PC-9 (cell line): ENCODE data around the gene PSMD2. TPM values are rescaled to one million over a fixed set of nuclear protein-coding genes. Genes with fewer than 3 reads are reported as not detected.

Source experiments
- BruUV-seq: library from RNA; stranded (reverse); fragments of 400-500 nt; replicated peaks from 2 replicates; lab custom pipeline; 2021; lab: Mats Ljungman, UMichigan
- CTCF ChIA-PET: fragments of 300-600 bp; sonication (Branson Sonifier 250); formaldehyde crosslinking; loops from one replicate; lab custom pipeline; 2022; ENCODE audit warnings: antibody characterized with exemption; lab: Charles Lee
- POLR2A ChIA-PET: fragments of 300-600 bp; sonication (Branson Sonifier 250); formaldehyde crosslinking; loops from one replicate; lab custom pipeline; 2022; ENCODE audit warnings: antibody characterized with exemption; ENCODE audit not compliant: unreplicated experiment; lab: Charles Lee
- DNase-seq, 2 experiments: peaks; one replicate each; pipeline versions ENCODE4 v3.0.0 to v3.0.0-alpha.2; 2015 to 2022; ENCODE audit warnings: mixed read lengths in 1 of 2
- H2AFZ ChIP-seq: fragments of 200-600 bp; sonication (generic); 2 replicates; pipeline ENCODE4 v1.8.1; 2017; ENCODE audit warnings: antibody characterized with exemption
- H3F3A ChIP-seq: fragments of 200-600 bp; sonication (generic); 2 replicates; pipeline ENCODE4 v1.8.1; 2017; ENCODE audit warnings: antibody characterized with exemption, mild to moderate bottlenecking, low read depth; ENCODE audit not compliant: insufficient read depth
- H3K27ac ChIP-seq: fragments of 200-600 bp; sonication (generic); 2 replicates; pipeline ENCODE4 v1.6.1; 2016; ENCODE audit warnings: mixed run types
- H3K27me3 ChIP-seq: fragments of 200-600 bp; sonication (generic); 2 replicates; pipeline ENCODE4 v1.6.1; 2016; ENCODE audit warnings: low read depth, mixed run types; ENCODE audit not compliant: insufficient read depth
- H3K36me3 ChIP-seq: fragments of 200-600 bp; sonication (generic); 2 replicates; pipeline ENCODE4 v1.6.1; 2016; ENCODE audit warnings: low read depth, mixed run types
- H3K4me1 ChIP-seq: fragments of 200-600 bp; sonication (generic); replicated peaks from 2 replicates; pipeline ENCODE4 v1.6.1; 2016; ENCODE audit warnings: mixed run types; ENCODE audit not compliant: insufficient read depth
- H3K4me2 ChIP-seq: fragments of 200-600 bp; sonication (generic); 2 replicates; pipeline ENCODE4 v1.6.1; 2017; ENCODE audit warnings: mixed run types
- H3K4me3 ChIP-seq: fragments of 200-600 bp; sonication (generic); 2 replicates; pipeline ENCODE4 v1.6.1; 2016; ENCODE audit warnings: mixed run types
- H3K79me2 ChIP-seq: fragments of 200-600 bp; sonication (generic); 2 replicates; pipeline ENCODE4 v1.6.1; 2017; ENCODE audit warnings: low read depth, mixed run types
- H3K9me2 ChIP-seq: fragments of 200-600 bp; sonication (generic); 2 replicates; pipeline ENCODE4 v1.8.1; 2017; ENCODE audit warnings: mild to moderate bottlenecking; ENCODE audit not compliant: insufficient read depth
- H3K9me3 ChIP-seq: fragments of 200-600 bp; sonication (generic); 2 replicates; pipeline ENCODE4 v1.8.1; 2016; ENCODE audit warnings: low read depth; ENCODE audit not compliant: insufficient read depth
- H4K20me1 ChIP-seq: fragments of 200-600 bp; sonication (generic); 2 replicates; pipeline ENCODE4 v1.8.1; 2017; ENCODE audit not compliant: insufficient read depth
- EZH2 ChIP-seq: fragments of 200-600 bp; sonication (generic); IDR thresholded peaks from 2 replicates; pipeline ENCODE4 v1.8.0; 2017; ENCODE audit warnings: antibody characterized with exemption, low read depth
- intact Hi-C: fragments of 100-400 bp; cut with micrococcal nuclease; formaldehyde crosslinking; loops from one replicate; pipeline ENCODE4 v1.10.0; 2022; ENCODE audit not compliant: unreplicated experiment
- total RNA-seq: library from RNA; stranded (reverse); gene quantifications from 2 replicates; pipeline ENCODE4 v1.2.3, GENCODE V29; 2021
- TF ChIP-seq, protein P1 (sequence below): fragments of 200-600 bp; sonication (generic); conservative IDR thresholded peaks from 2 replicates; pipeline ENCODE4 v1.6.1; 2017; ENCODE audit warnings: mixed run types, antibody characterized with exemption, mild to moderate bottlenecking, moderate library complexity

PSMD2 gene
- total RNA-seq, 1 experiment from 2014 or later, result 788 TPM

DNA sequence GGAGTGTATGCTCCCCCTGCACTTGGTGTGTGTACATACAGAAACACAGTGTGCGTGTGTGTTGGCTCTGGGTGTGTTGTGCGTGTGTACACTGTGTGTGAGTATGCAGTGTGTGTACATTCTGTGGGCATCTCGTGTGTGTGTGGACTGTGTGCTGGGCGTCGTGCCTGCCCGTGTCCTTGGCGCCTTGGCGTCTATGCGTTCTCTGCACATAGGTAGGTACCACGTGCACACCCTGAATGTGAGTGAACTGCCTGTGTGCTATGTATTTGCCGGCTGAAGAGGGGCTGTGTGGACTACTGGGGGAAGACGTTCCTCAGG lies 23.7 kb upstream of the PSMD2 start:
- intact Hi-C loops, result no loop called here
- Histone ChIP-seq H3K4me3 (no peak overlapping the region), H3K4me1 (no peaks in the 10 kb centered on the region), H3K36me3 (no peaks in the 10 kb centered on the region), H4K20me1 (no peaks in the 10 kb centered on the region), H3K79me2 (no peaks in the 10 kb centered on the region), H3K9me3 (no peaks in the 10 kb centered on the region), H2AFZ (no peak overlapping the region), H3K9me2 (no peaks in the 10 kb centered on the region), H3K27me3 (peaks cover 42% of the 10 kb centered on the region), H3K27ac (no peak overlapping the region), H3F3A (no peaks in the 10 kb centered on the region; the same call in 1 of the 2 replicates), H3K4me2 (no peak overlapping the region)
- CTCF ChIA-PET, result no interaction called here
- POLR2A ChIA-PET, result no interaction called here
- TF ChIP-seq, protein P1, sequence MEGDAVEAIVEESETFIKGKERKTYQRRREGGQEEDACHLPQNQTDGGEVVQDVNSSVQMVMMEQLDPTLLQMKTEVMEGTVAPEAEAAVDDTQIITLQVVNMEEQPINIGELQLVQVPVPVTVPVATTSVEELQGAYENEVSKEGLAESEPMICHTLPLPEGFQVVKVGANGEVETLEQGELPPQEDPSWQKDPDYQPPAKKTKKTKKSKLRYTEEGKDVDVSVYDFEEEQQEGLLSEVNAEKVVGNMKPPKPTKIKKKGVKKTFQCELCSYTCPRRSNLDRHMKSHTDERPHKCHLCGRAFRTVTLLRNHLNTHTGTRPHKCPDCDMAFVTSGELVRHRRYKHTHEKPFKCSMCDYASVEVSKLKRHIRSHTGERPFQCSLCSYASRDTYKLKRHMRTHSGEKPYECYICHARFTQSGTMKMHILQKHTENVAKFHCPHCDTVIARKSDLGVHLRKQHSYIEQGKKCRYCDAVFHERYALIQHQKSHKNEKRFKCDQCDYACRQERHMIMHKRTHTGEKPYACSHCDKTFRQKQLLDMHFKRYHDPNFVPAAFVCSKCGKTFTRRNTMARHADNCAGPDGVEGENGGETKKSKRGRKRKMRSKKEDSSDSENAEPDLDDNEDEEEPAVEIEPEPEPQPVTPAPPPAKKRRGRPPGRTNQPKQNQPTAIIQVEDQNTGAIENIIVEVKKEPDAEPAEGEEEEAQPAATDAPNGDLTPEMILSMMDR, result no peak
- no peak for TF ChIP-seq EZH2
- no TSS peak for BruUV-seq
- DNase-seq, result no peak

DNA sequence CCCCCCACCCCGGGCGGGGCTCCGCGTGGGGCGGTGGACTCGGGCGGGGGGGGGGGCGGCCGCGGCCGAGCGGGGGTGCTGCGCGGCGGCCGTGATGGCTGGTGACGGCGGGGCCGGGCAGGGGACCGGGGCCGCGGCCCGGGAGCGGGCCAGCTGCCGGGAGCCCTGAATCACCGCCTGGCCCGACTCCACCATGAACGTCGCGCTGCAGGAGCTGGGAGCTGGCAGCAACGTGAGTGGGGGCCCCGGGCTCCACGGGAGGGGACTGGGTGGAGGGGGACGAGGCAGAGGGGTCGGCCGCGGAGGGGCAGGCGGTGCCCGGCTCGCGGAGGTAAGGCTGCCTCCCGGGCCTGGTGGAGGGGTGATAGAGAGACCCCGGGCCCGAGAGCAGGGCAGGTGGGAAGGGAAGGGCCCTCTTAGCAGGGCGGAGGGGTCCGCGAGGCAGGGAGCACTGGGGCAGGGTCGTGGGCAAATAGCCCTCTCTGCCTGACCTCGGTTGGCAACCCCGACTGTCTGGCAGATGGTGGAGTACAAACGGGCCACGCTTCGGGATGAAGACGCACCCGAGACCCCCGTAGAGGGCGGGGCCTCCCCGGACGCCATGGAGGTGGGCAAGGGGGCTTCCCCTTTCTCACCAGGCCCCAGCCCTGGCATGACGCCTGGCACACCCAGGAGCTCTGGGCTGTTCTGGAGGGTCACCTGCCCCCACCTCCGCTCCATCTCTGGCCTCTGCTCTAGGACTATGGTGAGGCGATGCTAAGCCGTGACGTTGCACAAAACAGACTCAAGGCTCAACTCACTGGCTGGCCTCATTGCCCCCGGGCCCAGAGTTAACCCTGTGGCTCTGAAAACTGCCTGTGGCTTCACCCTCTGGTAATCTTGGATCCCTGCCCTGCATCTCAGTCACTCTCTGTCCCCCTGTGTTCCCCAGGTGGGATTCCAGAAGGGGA lies 22.8 kb upstream of the PSMD2 start, which contains the start of gene ECE2:
TSS of gene ECE2 (plus strand) at position 62 of the 950 bp plus-strand sequence. CDS start at position 194, 132 bp downstream.
- Histone ChIP-seq H3K4me1 (no peaks in the 10 kb centered on the region), H3K4me3 (no peak within 1 kb of the TSS), H4K20me1 (no peaks in the 10 kb centered on the region), H3K4me2 (no peak within 1 kb of the TSS), H3K9me3 (no peaks in the 10 kb centered on the region), H3K27ac (no peak within 1 kb of the TSS), H3K36me3 (no peaks in the 10 kb centered on the region), H3K27me3 (peaks cover 48% of the 10 kb centered on the region), H3F3A (no peaks in the 10 kb centered on the region), H2AFZ (no peak within 1 kb of the TSS), H3K9me2 (no peaks in the 10 kb centered on the region), H3K79me2 (no peaks in the 10 kb centered on the region)
- ChIA-PET CTCF (no interaction called here), POLR2A (no interaction called here)
- DNase-seq, result no peak
- intact Hi-C loops, result no loop called here
- TF ChIP-seq EZH2, result no peak
- TF ChIP-seq, protein P1, result no peak
- BruUV-seq, result no TSS peak

DNA sequence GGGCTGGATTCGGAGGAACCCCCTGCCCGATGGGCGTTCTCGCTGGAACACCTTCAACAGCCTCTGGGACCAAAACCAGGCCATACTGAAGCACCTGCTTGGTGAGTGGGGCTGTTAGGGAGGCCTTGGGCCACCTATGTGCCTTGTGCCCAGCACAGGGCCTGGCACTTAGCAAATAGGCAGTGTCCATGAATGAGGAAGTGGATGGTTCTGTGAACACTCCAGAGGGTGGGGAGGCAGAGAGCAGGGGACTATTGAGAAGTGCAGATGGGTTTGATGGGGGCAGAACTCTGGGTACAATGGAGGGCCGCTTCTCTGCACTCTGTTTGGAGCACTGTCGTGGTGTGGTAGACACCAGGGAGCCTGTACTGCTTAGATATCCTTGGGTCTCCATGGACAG lies 21.7 kb upstream of the PSMD2 start:
- H3K4me3 ChIP-seq, result no peak overlapping the region
- CTCF ChIA-PET, result no interaction called here
- TF ChIP-seq, protein P1, result no peak
- no peak for TF ChIP-seq EZH2
- no peak for DNase-seq
- no peaks in the 10 kb centered on the region for H4K20me1 ChIP-seq
- intact Hi-C loops, result no loop called here
- H3K9me2 ChIP-seq, result no peaks in the 10 kb centered on the region
- no peaks in the 10 kb centered on the region for H3K4me1 ChIP-seq
- peaks cover 49% of the 10 kb centered on the region for H3K27me3 ChIP-seq
- BruUV-seq, result no TSS peak
- no peaks in the 10 kb centered on the region for H3K36me3 ChIP-seq
- H3K9me3 ChIP-seq, result no peaks in the 10 kb centered on the region
- no peak overlapping the region for H3K4me2 ChIP-seq
- POLR2A ChIA-PET, result interaction anchor here (0.6 kb wide), 1 partner anchor 74 kb away, joined by 8 read pairs; no protein-coding TSS in a partner anchor
- no peaks in the 10 kb centered on the region for H3K79me2 ChIP-seq
- H2AFZ ChIP-seq, result no peak overlapping the region
- no peaks in the 10 kb centered on the region for H3F3A ChIP-seq
- H3K27ac ChIP-seq, result no peak overlapping the region
